Measurements from ENCODE around the gene TRA2B.

GRCh38 chr3:185937689-185938374 lies at the start of gene TRA2B:
- peak; percentile 99 for TF ChIP-seq POLR2AphosphoS5 (IDR thresholded peaks at IDR 0.05; ENCODE audit: low read depth, low read length)
- peak; percentile 99 for TF ChIP-seq POLR2A (IDR thresholded peaks at IDR 0.05; ENCODE audit: low read depth, low read length)
- peak; percentile 99 for TF ChIP-seq TAF1 (IDR thresholded peaks at IDR 0.05; ENCODE audit: borderline replicate concordance, low read depth, low read length)
